DOHH2 (cell line): Measurements from ENCODE around the gene GARNL3.

Source experiments
- H3F3A ChIP-seq: fragments of 200-600 bp; sonication (generic), shearing (Covaris generic); 2 replicates; pipeline ENCODE4 v1.6.0; 2016; ENCODE audit warnings: antibody characterized with exemption, mild to moderate bottlenecking; ENCODE audit not compliant: control insufficient read depth, insufficient read depth
- H3K27ac ChIP-seq: fragments of 200-600 bp; sonication (generic); 2 replicates; pipeline ENCODE4 v1.5.1; 2014; ENCODE audit warnings: low read depth, mild to moderate bottlenecking, low read length, moderate library complexity
- H3K27me3 ChIP-seq: fragments of 200-600 bp; sonication (generic); 2 replicates; pipeline ENCODE4 v1.6.1; 2014; ENCODE audit warnings: mild to moderate bottlenecking, low read length, mixed read lengths; ENCODE audit not compliant: control insufficient read depth
- H3K36me3 ChIP-seq: fragments of 200-600 bp; sonication (generic); 2 replicates; pipeline ENCODE4 v1.6.1; 2014; ENCODE audit warnings: mild to moderate bottlenecking, low read length, moderate library complexity, mixed read lengths; ENCODE audit not compliant: control insufficient read depth
- H3K4me1 ChIP-seq: fragments of 200-600 bp; sonication (generic); 2 replicates; pipeline ENCODE4 v1.6.1; 2014; ENCODE audit warnings: mild to moderate bottlenecking, low read length, mixed read lengths; ENCODE audit not compliant: control insufficient read depth
- H3K4me2 ChIP-seq: fragments of 200-600 bp; sonication (generic); 2 replicates; pipeline ENCODE4 v1.6.0; 2014; ENCODE audit warnings: mild to moderate bottlenecking, low read length, moderate library complexity
- H3K4me3 ChIP-seq: fragments of 200-600 bp; sonication (generic); 2 replicates; pipeline ENCODE4 v1.5.1; 2014; ENCODE audit warnings: mild to moderate bottlenecking, low read length, mixed read lengths
- H3K79me2 ChIP-seq: fragments of 200-600 bp; sonication (generic); 2 replicates; pipeline ENCODE4 v1.6.1; 2014; ENCODE audit warnings: mild to moderate bottlenecking, low read length, mixed read lengths; ENCODE audit not compliant: control insufficient read depth
- H3K9me2 ChIP-seq: fragments of 200-600 bp; sonication (generic); replicated peaks from 2 replicates; pipeline ENCODE4 v1.6.1; 2014; ENCODE audit warnings: mild to moderate bottlenecking, low read length, mixed read lengths; ENCODE audit not compliant: control insufficient read depth
- H3K9me3 ChIP-seq: fragments of 200-600 bp; sonication (generic); 2 replicates; pipeline ENCODE4 v1.6.1; 2014; ENCODE audit warnings: antibody characterized with exemption, low read length, mixed read lengths; ENCODE audit not compliant: control insufficient read depth, insufficient read depth
- H4K20me1 ChIP-seq: fragments of 200-600 bp; sonication (generic); 2 replicates; pipeline ENCODE4 v1.6.0; 2014; ENCODE audit warnings: low read depth, mild to moderate bottlenecking, antibody characterized with exemption, low read length, moderate library complexity; ENCODE audit not compliant: control insufficient read depth, insufficient read depth
- CTCF ChIP-seq: fragments of 200-600 bp; sonication (generic); IDR thresholded peaks from one replicate; pipeline ENCODE4 v1.5.1; 2014; ENCODE audit warnings: antibody characterized with exemption, mild to moderate bottlenecking, low read depth, low read length; ENCODE audit not compliant: poor library complexity, severe bottlenecking
- EZH2phosphoT487 ChIP-seq: fragments of 200-600 bp; sonication (generic); IDR thresholded peaks from 2 replicates; pipeline ENCODE4 v1.6.1; 2017; ENCODE audit warnings: borderline replicate concordance, mild to moderate bottlenecking, antibody characterized with exemption, low read length, moderate library complexity, mixed read lengths

GARNL3 gene

GRCh38 chr9:127419348-127419747 lies 154.8 kb downstream of the GARNL3 start:
- Histone ChIP-seq H4K20me1 (no peaks in the 10 kb centered on the region), H3K4me1 (peaks cover 12% of the 10 kb centered on the region), H3K27me3 (no peaks in the 10 kb centered on the region), H3K36me3 (no peaks in the 10 kb centered on the region), H3K4me2 (no peak overlapping the region), H3K9me3 (no peaks in the 10 kb centered on the region), H3K9me2 (no peaks in the 10 kb centered on the region), H3K79me2 (peaks cover 20% of the 10 kb centered on the region), H3K4me3 (no peak overlapping the region), H3K27ac (no peak overlapping the region), H3F3A (no peaks in the 10 kb centered on the region)
- TF ChIP-seq CTCF (no peak), EZH2phosphoT487 (no peak)

- no peak for TF ChIP-seq CTCF
- no peak for TF ChIP-seq EZH2phosphoT487
- Histone ChIP-seq H3K4me2 (no peak overlapping the region), H3F3A (no peaks in the 10 kb centered on the region)
Observed at GRCh38 chr9:127421057-127421456, 156.5 kb downstream of the GARNL3 start.

GRCh38 chr9:127422133-127422782 lies 157.7 kb downstream of the GARNL3 start:
- Histone ChIP-seq H3K9me3 (no peaks in the 10 kb centered on the region), H3K27me3 (no peaks in the 10 kb centered on the region), H3K36me3 (peaks cover 4% of the 10 kb centered on the region), H3K4me1 (peaks cover 26% of the 10 kb centered on the region), H3K4me2 (peak overlapping the region; percentile 99), H3K9me2 (no peaks in the 10 kb centered on the region), H3K79me2 (peaks cover 48% of the 10 kb centered on the region), H4K20me1 (0 out of 2 replicates have a peak, but pooled peaks cover 4% of the 10 kb centered on the region), H3F3A (no peaks in the 10 kb centered on the region), H3K4me3 (peak overlapping the region; percentile 97), H3K27ac (no peak overlapping the region)
- TF ChIP-seq CTCF: no peak
- TF ChIP-seq EZH2phosphoT487: no peak

More at GRCh38 chr9:127421057-127421456, 156.5 kb downstream of the GARNL3 start:
- H3K79me2 ChIP-seq: peaks cover 37% of the 10 kb centered on the region
- H3K36me3 ChIP-seq: no peaks in the 10 kb centered on the region; the same call in 1 of the 2 replicates
- H3K4me3 ChIP-seq: no peak overlapping the region
- no peaks in the 10 kb centered on the region for H3K9me3 ChIP-seq
- no peak overlapping the region for H3K27ac ChIP-seq
- 0 out of 2 replicates have a peak, but pooled peaks cover 4% of the 10 kb centered on the region for H4K20me1 ChIP-seq
- peaks cover 24% of the 10 kb centered on the region for H3K4me1 ChIP-seq
- no peaks in the 10 kb centered on the region for H3K27me3 ChIP-seq
- H3K9me2 ChIP-seq: no peaks in the 10 kb centered on the region
